HepG2 (cell line): Measurements from ENCODE around the gene TLR9. TPM values are rescaled to one million over a fixed set of nuclear protein-coding genes. Genes with fewer than 3 reads are reported as not detected.

Source experiments
- CBX5 ChIP-seq: sonication (generic); formaldehyde crosslinking; IDR thresholded peaks from 2 replicates; pipeline ENCODE4 v1.4.0; 2020; ENCODE audit warnings: missing genetic modification reagents, borderline replicate concordance
- DMAP1 ChIP-seq: IDR thresholded peaks from 2 replicates; pipeline ENCODE4 v1.6.1; 2016
- HMG20B ChIP-seq: conservative IDR thresholded peaks from 2 replicates; pipeline ENCODE4 v1.6.1; 2016; ENCODE audit warnings: missing genetic modification reagents, missing compliant biosample characterization
- KDM2A ChIP-seq: sonication (generic); formaldehyde crosslinking; IDR thresholded peaks from 2 replicates; pipeline ENCODE4 v1.4.0; 2020; ENCODE audit warnings: low read depth, missing genetic modification reagents, borderline replicate concordance
- KDM3A ChIP-seq: IDR thresholded peaks from 2 replicates; pipeline ENCODE4 v1.6.1; 2018; ENCODE audit warnings: low read depth, missing compliant biosample characterization
- MIER3 ChIP-seq: IDR thresholded peaks from 2 replicates; pipeline ENCODE4 v1.6.1; 2016; ENCODE audit warnings: missing compliant biosample characterization, borderline replicate concordance
- NFE2 ChIP-seq: sonication (generic); formaldehyde crosslinking; IDR thresholded peaks from 2 replicates; pipeline ENCODE4 v1.4.0; 2020; ENCODE audit warnings: missing genetic modification reagents
- PPARG ChIP-seq: conservative IDR thresholded peaks from 2 replicates; pipeline ENCODE4 v1.6.1; 2016; ENCODE audit warnings: missing biosample characterization, missing genetic modification reagents
- SRSF9 ChIP-seq: fragments of 200-400 bp; formaldehyde crosslinking; IDR thresholded peaks from 2 replicates; pipeline ENCODE4 v1.6.1; 2018; ENCODE audit warnings: borderline replicate concordance, mild to moderate bottlenecking, low read depth, low read length; ENCODE audit not compliant: insufficient read depth, poor library complexity, severe bottlenecking
- ZNF33A ChIP-seq: sonication (generic); formaldehyde crosslinking; IDR thresholded peaks from 2 replicates; pipeline ENCODE4 v1.5.1; 2020; ENCODE audit warnings: missing genetic modification reagents, mild to moderate bottlenecking, moderate library complexity, borderline replicate concordance
- ZNF44 ChIP-seq: sonication (generic); formaldehyde crosslinking; IDR thresholded peaks from 2 replicates; pipeline ENCODE4 v1.5.1; 2020; ENCODE audit warnings: mild to moderate bottlenecking, missing genetic modification reagents
- ZNF703 ChIP-seq: sonication (generic); formaldehyde crosslinking; IDR thresholded peaks from 2 replicates; pipeline ENCODE4 v1.5.1; 2020; ENCODE audit warnings: missing genetic modification reagents, mild to moderate bottlenecking, moderate library complexity, borderline replicate concordance
- ZNF709 ChIP-seq: sonication (generic); formaldehyde crosslinking; IDR thresholded peaks from 2 replicates; pipeline ENCODE4 v1.5.0; 2020; ENCODE audit warnings: mild to moderate bottlenecking, missing genetic modification reagents
- ZNF776 ChIP-seq: sonication (generic); formaldehyde crosslinking; IDR thresholded peaks from 2 replicates; pipeline ENCODE4 v1.4.0; 2020; ENCODE audit warnings: mild to moderate bottlenecking, missing genetic modification reagents
- ZNF816 ChIP-seq: sonication (generic); formaldehyde crosslinking; IDR thresholded peaks from 2 replicates; pipeline ENCODE4 v1.8.0; 2022; ENCODE audit warnings: missing genetic modification reagents, mild to moderate bottlenecking, borderline replicate concordance
- ZSCAN12 ChIP-seq: sonication (generic); formaldehyde crosslinking; IDR thresholded peaks from 2 replicates; pipeline ENCODE4 v1.9.0; 2021; ENCODE audit warnings: mild to moderate bottlenecking, missing genetic modification reagents
- polyA plus RNA-seq, 8 experiments: library from polyadenylated mRNA; depleted of rRNA in 3 of 8; stranded (reverse) in 7 of 8; unstranded in 1 of 8; fragments of >200 nt; fragmentation: Illumina TruSeq in 4 of 8; extraction: Trizol in 4 of 8; gene quantifications; 2 replicates each; pipeline versions ENCODE4 v1.2.1 to v1.2.3, GENCODE V29; 2011 to 2016; ENCODE audit warnings: low read depth in 4 of 8, missing spikeins in 1 of 8, mixed read lengths in 1 of 8; ENCODE audit not compliant: insufficient read depth in 1 of 8
- total RNA-seq, 5 experiments: library from RNA; depleted of rRNA; stranded (reverse); fragments of >200 nt; fragmentation: Illumina TruSeq; extraction: Trizol; gene quantifications; 2 replicates each; pipeline ENCODE4 v1.2.3, GENCODE V29; 2016; ENCODE audit warnings: low read depth in 1 of 5
- TF ChIP-seq, protein P1 (sequence below): sonication (generic); formaldehyde crosslinking; IDR thresholded peaks from 2 replicates; pipeline ENCODE4 v1.8.1; 2023; ENCODE audit warnings: mild to moderate bottlenecking, inconsistent platforms, moderate library complexity, missing genetic modification reagents, borderline replicate concordance
- TF ChIP-seq, protein P2 (sequence below): sonication (generic); formaldehyde crosslinking; IDR thresholded peaks from 2 replicates; pipeline ENCODE4 v1.4.0; 2020; ENCODE audit warnings: missing genetic modification reagents
- TF ChIP-seq, protein P3 (sequence below): sonication (generic); formaldehyde crosslinking; IDR thresholded peaks from 2 replicates; pipeline ENCODE4 v1.5.1; 2020; ENCODE audit warnings: mild to moderate bottlenecking, missing genetic modification reagents, borderline replicate concordance
- TF ChIP-seq, protein P4 (sequence below): sonication (generic); formaldehyde crosslinking; IDR thresholded peaks from 2 replicates; pipeline ENCODE4 v1.4.0; 2020; ENCODE audit warnings: missing genetic modification reagents

TLR9 gene
- total and polyA plus RNA-seq, 2 of the 13 experiments (the other 11 are each of a cell fraction or from before 2014, with no cell fraction given): not detected

DNA sequence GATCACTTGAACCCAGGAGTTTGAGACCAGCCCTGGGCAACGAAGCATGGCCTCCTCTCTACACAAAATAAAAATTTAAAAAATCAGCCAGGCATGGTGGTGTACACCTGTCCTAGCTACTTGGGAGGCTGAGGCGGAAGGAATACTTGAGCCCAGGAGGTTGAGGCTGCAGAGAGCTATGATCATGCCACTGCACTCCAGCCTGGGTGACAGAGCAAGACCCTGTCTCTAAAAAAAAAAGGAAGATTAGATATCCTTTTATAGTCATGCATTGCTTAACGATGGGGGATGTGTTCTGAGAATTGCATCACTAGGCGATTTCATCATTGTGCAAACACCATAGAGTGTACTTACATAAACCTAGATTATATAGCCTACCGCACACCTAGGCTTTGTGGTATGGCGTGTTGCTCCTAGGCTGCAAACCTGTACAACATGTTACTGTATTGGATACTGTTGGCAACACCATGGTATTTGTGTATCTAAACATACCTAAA, 14.8 kb downstream of the TLR9 start (continued):
- TF ChIP-seq, protein P1, sequence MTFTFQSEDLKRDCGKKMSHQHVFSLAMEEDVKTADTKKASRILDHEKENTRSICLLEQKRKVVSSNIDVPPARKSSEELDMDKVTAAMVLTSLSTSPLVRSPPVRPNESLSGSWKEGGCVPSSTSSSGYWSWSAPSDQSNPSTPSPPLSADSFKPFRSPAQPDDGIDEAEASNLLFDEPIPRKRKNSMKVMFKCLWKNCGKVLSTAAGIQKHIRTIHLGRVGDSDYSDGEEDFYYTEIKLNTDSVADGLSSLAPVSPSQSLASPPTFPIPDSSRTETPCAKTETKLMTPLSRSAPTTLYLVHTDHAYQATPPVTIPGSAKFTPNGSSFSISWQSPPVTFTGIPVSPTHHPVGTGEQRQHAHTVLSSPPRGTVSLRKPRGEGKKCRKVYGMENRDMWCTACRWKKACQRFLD: no peak
- TF ChIP-seq, protein P2, sequence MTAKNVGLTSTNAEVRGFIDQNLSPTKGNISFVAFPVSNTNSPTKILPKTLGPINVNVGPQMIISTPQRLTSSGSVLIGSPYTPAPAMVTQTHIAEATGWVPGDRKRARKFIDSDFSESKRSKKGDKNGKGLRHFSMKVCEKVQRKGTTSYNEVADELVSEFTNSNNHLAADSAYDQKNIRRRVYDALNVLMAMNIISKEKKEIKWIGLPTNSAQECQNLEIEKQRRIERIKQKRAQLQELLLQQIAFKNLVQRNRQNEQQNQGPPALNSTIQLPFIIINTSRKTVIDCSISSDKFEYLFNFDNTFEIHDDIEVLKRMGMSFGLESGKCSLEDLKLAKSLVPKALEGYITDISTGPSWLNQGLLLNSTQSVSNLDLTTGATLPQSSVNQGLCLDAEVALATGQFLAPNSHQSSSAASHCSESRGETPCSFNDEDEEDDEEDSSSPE (CRISPR knock-in tag): no peak
- TF ChIP-seq KDM2A (no peak), ZNF816 (no peak; the same call in 1 of the 2 replicates), ZNF33A (CRISPR knock-in tag) (no peak), MIER3 (CRISPR knock-in tag) (peak; percentile 88; the same call in 1 of the 2 replicates), HMG20B (CRISPR knock-in tag) (peak; percentile 92), KDM3A (CRISPR knock-in tag) (peak; percentile 83; the same call in 1 of the 2 replicates), DMAP1 (CRISPR knock-in tag) (peak; percentile 72), ZNF703 (peak; percentile 81; the same call in 1 of the 2 replicates), CBX5 (peak; percentile 50; the same call in 1 of the 2 replicates), ZSCAN12 (CRISPR knock-in tag) (no peak), SRSF9 (no peak), ZNF776 (CRISPR knock-in tag) (no peak), ZNF709 (CRISPR knock-in tag) (no peak), ZNF44 (0 out of 2 replicates have a peak, but pooled peaks have one; percentile 57), NFE2 (no peak), PPARG (CRISPR knock-in tag) (peak; percentile 86)
- TF ChIP-seq, protein P3, sequence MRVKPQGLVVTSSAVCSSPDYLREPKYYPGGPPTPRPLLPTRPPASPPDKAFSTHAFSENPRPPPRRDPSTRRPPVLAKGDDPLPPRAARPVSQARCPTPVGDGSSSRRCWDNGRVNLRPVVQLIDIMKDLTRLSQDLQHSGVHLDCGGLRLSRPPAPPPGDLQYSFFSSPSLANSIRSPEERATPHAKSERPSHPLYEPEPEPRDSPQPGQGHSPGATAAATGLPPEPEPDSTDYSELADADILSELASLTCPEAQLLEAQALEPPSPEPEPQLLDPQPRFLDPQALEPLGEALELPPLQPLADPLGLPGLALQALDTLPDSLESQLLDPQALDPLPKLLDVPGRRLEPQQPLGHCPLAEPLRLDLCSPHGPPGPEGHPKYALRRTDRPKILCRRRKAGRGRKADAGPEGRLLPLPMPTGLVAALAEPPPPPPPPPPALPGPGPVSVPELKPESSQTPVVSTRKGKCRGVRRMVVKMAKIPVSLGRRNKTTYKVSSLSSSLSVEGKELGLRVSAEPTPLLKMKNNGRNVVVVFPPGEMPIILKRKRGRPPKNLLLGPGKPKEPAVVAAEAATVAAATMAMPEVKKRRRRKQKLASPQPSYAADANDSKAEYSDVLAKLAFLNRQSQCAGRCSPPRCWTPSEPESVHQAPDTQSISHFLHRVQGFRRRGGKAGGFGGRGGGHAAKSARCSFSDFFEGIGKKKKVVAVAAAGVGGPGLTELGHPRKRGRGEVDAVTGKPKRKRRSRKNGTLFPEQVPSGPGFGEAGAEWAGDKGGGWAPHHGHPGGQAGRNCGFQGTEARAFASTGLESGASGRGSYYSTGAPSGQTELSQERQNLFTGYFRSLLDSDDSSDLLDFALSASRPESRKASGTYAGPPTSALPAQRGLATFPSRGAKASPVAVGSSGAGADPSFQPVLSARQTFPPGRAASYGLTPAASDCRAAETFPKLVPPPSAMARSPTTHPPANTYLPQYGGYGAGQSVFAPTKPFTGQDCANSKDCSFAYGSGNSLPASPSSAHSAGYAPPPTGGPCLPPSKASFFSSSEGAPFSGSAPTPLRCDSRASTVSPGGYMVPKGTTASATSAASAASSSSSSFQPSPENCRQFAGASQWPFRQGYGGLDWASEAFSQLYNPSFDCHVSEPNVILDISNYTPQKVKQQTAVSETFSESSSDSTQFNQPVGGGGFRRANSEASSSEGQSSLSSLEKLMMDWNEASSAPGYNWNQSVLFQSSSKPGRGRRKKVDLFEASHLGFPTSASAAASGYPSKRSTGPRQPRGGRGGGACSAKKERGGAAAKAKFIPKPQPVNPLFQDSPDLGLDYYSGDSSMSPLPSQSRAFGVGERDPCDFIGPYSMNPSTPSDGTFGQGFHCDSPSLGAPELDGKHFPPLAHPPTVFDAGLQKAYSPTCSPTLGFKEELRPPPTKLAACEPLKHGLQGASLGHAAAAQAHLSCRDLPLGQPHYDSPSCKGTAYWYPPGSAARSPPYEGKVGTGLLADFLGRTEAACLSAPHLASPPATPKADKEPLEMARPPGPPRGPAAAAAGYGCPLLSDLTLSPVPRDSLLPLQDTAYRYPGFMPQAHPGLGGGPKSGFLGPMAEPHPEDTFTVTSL (CRISPR knock-in tag): peak; percentile 83
- TF ChIP-seq, protein P4, sequence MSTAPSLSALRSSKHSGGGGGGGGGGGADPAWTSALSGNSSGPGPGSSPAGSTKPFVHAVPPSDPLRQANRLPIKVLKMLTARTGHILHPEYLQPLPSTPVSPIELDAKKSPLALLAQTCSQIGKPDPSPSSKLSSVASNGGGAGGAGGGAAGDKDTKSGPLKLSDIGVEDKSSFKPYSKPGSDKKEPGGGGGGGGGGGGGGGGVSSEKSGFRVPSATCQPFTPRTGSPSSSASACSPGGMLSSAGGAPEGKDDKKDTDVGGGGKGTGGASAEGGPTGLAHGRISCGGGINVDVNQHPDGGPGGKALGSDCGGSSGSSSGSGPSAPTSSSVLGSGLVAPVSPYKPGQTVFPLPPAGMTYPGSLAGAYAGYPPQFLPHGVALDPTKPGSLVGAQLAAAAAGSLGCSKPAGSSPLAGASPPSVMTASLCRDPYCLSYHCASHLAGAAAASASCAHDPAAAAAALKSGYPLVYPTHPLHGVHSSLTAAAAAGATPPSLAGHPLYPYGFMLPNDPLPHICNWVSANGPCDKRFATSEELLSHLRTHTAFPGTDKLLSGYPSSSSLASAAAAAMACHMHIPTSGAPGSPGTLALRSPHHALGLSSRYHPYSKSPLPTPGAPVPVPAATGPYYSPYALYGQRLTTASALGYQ (CRISPR knock-in tag): peak; percentile 68; the same call in 1 of the 2 replicates
